HG02970 (cell line): ENCODE data around the gene SSB.
A peak's percentile ranks its signal among the peaks of the same experiment; 100 is the strongest.
"Not testable (repeated sequence)": the region's sequence is repeated elsewhere in the genome, so short reads cannot be mapped to it uniquely, and the experiment has no call there.

ENCODE experiments used
- ATAC-seq: cut with Tn5 transposase; IDR thresholded peaks from one replicate; pipeline ENCODE4 v1.9.1; 2021; ENCODE audit warnings: mild to moderate bottlenecking, moderate library complexity, moderate number of reproducible peaks; ENCODE audit not compliant: unreplicated experiment, low FRiP score

The SSB gene

DNA sequence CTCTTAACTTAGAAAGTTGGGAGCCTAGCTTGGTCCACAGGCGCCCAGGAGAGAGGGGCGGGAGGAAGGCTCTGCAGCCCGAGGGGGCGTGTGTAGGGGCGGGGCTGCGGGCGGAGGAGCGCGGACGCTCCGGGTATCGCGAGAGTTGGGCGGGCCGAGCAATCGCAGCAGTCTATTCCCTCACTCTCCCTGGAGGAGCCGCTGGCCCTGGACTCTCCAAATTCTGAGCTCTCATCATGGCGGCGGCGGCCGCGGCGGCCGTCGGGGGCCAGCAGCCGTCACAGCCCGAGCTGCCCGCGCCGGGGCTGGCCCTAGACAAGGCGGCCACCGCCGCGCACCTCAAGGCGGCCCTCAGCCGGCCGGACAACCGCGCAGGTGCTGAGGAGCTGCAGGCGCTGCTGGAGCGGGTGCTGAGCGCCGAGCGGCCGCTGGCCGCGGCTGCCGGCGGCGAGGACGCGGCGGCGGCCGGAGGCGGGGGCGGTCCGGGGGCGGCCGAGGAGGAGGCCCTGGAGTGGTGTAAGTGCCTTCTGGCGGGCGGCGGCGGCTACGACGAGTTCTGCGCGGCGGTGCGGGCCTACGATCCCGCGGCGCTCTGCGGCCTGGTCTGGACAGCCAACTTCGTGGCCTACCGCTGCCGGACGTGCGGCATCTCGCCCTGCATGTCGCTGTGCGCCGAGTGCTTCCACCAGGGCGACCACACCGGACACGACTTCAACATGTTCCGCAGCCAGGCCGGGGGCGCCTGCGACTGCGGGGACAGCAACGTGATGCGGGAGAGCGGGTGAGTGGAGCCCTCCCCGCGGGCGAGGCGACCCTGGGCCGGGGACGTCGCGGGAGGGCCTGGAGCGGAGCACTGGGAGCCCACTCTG lies 28.8 kb downstream of the SSB start, which contains the start of gene UBR3:
TSS of gene UBR3 (plus strand) at position 183 of the 869 bp plus-strand sequence. CDS start at position 237, 54 bp downstream.
- ATAC-seq: peak; percentile 86

DNA sequence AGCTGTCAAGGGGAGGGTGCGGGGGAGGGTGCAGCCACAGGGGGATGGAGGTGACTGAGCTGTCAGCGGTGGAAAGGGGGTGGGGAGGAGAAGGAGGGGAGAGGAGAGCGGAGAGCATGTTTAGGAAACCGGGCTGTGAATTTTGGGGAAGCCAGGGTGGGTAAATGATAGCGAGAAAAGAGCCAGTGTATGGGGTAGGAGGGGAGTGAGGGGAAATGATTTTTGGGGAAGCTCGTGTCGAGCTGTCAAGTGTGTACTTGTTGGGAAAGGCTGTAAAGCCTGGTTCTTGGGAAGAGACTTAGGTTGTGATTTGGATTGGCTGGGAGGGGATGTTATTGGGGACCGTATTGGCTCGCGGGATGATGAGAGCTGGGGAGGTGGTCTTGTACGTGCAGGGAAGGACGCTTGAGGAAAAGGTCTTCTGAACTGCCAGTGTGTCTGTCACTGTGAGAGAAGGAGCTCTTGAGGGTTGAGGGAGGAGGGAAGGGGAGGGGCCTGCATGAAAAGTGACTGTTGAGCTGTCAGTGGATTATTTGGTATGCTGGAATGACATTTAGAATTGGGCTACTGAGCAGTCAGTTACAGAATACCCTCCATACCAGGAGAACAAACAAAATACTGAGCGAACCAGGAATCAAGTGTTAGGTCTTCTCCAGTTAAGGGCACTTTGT lies 29.6 kb downstream of the SSB start:
- ATAC-seq: no peak

DNA sequence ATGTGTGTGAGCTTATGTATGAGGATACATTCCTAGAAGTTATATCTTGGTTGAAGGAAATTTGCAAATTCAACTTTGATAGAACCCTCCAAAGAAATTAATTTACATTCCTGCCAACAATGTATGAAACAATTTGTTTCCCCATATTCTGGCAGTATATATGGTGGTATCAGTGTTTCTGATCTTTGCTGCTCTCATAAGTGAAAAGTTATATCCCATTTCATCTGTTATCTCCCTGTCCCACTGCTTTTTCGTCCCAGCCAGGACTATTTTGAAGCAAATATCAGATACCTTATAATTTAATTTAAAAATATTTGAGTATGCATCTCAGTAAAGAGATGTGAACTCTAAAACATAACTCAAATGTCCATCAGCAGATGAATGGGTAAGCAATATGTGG lies 35.7 kb downstream of the SSB start:
- no peak for ATAC-seq

DNA sequence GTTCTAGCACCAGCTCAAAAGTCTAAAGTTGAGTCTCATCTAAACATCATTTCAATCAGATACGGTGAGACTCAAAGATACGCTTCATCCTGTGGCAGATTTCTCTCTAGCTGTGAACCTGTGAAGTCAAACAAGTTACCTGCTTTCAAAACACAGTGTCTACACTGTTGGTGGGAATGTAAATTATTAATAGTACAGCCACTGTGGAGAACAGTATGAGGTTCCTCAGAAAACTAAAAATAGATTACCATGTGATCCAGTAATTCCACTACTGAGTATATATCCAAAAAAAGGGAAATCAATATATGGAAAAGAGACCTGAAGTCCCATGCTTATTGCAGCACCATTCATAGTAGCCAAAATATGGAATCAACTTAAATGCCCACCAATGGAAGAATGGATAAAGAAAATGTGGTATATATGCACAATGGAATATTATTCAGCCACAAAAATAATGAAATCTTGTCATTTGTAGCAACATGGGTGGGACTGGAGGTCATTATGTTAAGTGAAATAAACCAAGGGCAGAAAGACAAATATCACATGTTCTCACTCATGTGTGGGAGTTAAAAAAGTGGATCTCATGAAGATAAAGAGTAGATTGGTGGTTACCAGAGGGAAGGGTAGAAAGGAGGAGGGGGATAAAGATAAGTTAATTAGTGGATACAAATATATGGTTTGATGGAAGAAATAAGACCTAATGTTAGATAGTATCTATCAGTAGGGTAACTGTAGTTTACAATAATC lies 40.2 kb downstream of the SSB start:
- ATAC-seq: no peak

DNA sequence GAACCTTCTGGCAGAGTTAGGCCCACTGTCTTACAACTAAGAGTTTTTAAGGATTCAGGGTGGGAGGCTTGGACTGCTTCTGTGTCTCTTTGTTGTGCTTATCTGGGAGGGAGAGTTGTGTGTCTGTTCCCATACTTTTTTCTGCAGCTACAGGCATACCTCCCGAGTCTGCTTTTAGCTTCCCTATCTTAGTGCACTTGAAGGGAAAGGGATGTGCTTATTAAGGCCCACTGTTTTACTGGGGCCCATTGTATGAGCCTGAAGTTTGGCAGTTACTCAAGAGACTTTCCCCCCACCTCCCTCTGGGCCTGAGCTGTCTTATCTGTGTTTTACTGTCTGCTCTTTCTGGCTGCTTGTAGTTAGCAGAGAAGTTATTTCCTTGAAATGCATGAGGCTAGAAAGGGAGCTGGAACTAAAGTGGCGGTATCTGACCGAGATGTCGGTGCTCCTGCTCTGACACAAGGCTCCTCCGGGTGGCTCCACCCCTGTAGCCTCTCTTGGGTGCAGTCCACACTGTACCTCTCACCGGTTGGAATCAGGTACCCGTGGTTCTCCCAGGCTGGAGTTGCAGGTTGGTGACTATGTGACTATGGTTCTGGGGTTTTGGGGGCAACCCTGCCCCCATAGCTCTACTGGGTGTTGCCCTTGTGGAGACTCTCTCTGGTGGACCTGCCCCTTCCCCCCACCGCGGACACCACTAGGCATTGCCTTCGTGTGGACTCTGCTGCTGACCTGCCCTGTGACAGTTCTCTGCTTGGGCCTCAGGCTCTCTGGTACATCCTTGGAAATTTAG lies 41.5 kb downstream of the SSB start:
- ATAC-seq: no peak

DNA sequence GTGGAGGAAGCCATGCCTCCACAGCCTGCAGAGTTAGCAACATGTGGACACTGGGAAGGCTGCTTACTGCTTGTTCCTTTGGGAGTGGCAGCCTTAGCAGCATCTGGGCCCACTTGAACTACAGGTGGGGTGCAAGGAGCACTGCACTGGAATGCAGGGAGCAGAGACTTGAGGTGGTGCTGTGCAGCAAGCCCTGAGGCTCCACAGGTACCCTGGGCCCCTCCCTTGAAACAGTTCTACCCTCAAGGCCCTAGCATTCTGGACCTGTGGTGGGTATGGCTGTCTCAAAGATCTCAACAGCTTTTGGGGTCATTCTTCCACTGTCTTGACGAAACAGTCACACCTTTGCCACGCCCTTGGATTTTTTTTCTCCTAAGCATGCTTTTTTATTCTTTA lies 42.1 kb downstream of the SSB start:
- no peak for ATAC-seq

DNA sequence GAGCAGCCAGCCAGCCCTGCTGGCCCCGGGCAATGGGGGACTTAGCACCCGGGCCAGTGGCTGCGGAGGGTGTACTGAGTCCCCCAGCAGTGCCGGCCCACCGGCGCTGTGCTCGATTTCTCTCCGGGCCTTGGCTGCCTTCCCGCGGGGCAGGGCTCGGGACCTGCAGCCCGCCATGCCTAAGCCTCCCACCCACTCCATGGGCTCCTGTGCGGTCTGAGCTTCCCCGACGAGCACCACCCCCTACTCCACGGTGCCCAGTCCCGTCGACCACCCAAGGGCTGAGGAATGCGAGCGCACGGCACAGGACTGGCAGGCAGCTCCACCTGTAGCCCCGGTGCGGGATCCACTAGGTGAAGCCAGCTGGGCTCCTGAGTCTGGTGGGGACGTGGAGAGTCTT lies 43.0 kb downstream of the SSB start:
- ATAC-seq: not testable (repeated sequence)

DNA sequence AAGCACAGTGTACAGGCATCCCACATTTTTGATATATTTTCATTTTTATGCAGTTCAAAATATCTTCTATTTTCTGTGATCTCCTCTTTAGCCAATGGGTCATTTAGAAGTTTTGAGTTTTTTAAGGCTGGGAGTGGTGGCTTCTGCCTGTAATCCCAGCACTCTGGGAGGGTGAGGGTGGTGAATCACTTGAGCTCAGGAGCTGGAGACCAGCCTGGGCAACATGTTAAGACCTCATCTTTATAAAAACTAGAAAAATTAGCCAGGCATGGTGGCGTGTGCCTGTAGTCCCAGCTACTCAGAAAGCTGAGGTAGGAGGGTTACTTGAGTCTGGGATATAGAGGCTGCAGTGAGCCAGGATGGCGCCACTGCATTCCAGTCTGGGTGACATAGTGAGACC lies 46.3 kb downstream of the SSB start:
- ATAC-seq: no peak

DNA sequence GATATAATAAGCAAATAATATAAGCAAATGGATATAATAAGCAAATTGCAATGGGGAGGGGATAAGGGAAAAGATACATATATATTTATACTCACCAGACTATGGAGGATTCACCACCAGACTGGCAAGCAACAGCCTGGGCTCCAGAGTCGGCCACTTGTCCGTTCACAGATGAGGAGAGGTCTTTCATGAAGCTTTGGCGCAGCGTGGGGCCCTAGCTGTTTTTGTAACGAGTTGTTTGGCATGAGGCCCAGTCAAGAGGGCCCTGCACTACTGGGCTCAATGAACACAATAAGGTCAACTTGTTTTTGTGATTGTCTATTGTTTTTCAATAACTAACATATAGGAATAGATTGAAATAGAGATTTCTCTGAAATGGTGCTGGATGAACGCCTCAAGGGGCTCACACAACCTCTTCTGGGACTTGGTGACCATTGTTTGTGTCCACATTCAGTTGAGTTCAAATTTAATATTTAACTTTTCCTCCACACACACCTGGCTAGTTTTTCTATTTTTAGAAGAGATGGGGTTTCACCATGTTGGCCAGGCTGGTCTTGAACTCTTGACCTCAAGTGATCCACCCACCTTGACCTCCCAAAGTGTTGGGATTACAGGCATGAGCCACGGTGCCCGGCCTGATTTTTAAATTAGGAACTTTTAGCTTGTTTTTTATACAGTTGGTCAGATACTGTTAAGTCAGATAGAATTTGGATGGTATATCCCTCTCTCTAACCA lies 50.5 kb downstream of the SSB start:
- ATAC-seq: not testable (repeated sequence)

DNA sequence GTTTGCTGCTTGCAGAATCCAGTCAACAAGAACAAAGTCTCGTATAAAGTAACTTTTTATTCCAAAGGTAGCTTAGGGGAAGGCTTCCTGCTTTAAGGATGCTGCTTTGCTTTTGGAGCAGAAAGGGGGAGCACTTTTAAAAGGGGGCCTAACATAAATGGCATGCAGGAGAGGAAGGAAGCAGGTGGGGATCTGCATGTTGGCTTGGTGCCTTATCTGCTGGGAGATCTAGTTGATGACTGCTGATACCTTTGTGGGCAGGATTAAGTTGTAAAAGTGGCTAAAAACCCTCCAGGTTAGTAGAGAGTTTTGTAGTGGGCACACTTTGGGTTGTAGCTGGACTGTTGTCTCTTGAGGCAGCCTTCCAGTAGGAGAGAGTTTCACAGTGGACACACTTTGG lies 51.0 kb downstream of the SSB start:
- no peak for ATAC-seq

DNA sequence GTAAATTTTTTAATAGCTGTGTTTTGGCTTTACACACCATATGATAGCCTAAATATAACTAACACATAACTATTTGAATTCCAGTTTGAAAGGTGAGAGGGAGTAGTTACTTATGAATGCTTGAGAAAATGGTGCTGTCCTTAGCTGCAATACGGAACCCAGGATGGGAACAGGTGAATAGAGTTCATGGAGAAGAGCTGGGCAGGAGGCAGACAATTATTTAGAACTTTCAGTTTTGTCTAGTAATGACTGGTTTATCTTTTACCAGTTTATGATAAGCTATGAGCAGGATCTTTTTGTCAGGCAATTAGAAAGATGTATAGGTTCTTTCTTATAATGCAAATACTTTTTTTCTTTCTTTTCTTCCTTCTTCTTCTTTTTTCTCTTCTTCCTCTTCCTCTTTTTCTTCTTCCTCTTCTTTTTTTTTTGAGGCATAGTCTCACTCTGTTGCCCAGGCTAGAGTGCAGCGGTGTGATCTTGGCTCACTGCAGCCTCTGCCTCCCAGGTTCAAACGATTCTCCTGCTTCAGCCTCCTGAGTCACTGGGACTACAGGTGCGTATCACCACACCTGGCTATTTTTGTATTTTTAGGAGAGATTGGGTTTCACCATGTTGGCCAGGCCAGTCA lies 54.5 kb downstream of the SSB start:
- no peak for ATAC-seq

DNA sequence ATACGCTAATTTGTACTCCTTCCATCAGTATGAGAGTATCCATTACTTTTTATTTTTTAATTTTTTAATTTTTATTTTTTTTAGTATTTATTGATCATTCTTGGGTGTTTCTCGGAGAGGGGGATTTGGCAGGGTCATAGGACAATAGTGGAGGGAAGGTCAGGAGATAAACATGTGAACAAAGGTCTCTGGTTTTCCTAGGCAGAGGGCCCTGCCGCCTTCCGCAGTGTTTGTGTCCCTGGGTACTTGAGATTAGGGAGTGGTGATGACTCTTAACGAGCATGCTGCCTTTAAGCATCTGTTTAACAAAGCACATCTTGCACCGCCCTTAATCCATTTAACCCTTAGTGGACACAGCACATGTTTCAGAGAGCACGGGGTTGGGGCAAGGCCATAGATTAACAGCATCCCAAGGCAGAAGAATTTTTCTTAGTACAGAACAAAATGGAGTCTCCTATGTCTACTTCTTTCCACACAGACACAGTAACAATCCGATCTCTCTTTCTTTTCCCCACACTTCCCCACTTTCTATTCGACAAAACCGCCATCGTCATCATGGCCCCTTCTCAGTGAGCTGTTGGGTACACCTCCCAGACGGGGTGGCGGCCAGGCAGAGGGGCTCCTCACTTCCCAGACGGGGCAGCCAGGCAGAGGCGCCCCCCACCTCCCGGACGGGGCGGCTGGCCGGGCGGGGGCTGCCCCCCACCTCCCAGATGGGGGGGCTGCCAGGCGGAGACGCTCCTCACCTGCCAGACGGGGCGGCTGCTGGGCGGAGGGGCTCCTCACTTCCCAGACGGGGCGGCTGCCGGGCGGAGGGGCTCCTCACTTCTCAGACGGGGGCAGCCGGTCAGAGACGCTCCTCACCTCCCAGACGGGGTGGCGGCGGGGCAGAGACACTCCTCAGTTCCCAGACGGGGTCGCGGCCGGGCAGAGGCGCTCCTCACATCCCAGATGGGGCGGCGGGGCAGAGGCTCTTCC lies 56.9 kb downstream of the SSB start:
- ATAC-seq: not testable (repeated sequence)

DNA sequence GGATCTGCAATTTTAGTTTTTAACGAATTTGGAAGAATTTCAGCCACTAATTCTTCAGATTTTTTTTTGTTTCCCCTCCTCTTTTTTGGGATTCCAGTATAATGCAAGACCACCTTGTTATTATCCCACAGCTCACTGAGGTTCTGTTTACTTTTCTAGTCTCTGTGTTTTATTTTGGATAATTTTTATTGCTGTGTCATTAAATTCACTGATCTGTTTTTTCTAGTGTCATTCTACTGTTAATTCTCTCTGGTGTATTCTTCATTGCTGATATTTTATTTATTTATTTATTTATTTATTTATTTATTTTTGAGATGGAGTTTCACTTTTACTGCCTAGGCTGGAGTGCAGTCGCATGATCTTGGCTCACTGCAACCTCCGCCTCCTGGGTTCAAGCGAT lies 60.8 kb downstream of the SSB start:
- ATAC-seq: no peak

DNA sequence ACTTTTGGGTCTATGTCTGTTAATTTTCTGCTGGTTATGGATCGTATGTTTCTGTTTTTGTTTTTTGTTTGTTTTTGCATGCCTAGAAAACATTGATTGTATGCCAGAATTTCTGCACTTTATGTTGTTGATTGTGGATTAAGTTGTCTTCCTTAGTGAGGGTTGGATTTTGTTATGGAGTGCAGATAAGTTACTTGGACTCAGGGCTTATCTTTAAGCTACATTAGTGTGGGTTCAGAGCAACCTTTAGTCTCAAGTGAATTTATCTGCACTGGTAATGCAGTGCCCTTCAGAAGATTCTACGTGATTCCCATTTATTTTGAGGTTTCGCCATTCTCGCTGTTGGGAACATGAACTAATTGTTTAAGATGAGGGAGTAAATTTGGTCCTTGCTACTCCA lies 61.5 kb downstream of the SSB start:
- no peak for ATAC-seq
